Fibroblast of skin of right quadriceps (primary cell): ENCODE data around the gene CFAP20DC.
"Not testable (repeated sequence)": the region's sequence is repeated elsewhere in the genome, so short reads cannot be mapped to it uniquely, and the experiment has no call there.

Source experiments
- DNase-seq: peaks from one replicate; pipeline ENCODE4 v3.0.0-alpha.2; 2013

The CFAP20DC gene

GRCh38 chr3:58864480-58864879, 185.3 kb downstream of the CFAP20DC start:
- no peak for DNase-seq

GRCh38 chr3:58863206-58863605, 186.6 kb downstream of the CFAP20DC start:
- DNase-seq = no peak

GRCh38 chr3:58861551-58861950, 188.3 kb downstream of the CFAP20DC start:
- no peak for DNase-seq

GRCh38 chr3:58858126-58858525, 191.7 kb downstream of the CFAP20DC start:
- no peak for DNase-seq

- DNase-seq = no peak
Observed at GRCh38 chr3:58857402-58857801, 192.4 kb downstream of the CFAP20DC start.

GRCh38 chr3:58848826-58849225, 201.0 kb downstream of the CFAP20DC start:
- no peak for DNase-seq

DNA sequence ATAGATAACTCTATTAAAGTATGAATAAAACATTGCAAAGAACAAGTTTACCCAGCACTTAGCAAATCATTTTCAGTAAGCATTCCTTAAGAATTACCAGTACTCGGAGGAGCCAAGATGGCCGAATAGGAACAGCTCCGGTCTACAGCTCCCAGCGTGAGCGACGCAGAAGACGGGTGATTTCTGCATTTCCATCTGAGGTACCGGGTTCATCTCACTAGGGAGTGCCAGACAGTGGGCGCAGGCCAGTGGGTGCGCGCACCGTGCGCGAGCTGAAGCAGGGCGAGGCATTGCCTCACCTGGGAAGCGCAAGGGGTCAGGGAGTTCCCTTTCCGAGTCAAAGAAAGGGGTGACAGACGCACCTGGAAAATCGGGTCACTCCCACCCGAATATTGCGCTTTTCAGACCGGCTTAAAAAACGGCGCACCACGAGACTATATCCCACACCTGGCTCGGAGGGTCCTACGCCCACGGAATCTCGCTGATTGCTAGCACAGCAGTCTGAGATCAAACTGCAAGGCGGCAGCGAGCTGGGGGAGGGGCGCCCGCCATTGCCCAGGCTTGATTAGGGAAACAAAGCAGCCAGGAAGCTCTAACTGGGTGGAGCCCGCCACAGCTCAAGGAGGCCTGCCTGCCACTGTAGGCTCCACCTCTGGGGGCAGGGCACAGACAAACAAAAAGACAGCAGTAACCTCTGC, 207.6 kb downstream of the CFAP20DC start:
- not testable (repeated sequence) for DNase-seq

GRCh38 chr3:58840949-58841348, 208.9 kb downstream of the CFAP20DC start:
- no peak for DNase-seq

- DNase-seq = no peak
Observed at GRCh38 chr3:58839964-58840363, 209.9 kb downstream of the CFAP20DC start.

DNA sequence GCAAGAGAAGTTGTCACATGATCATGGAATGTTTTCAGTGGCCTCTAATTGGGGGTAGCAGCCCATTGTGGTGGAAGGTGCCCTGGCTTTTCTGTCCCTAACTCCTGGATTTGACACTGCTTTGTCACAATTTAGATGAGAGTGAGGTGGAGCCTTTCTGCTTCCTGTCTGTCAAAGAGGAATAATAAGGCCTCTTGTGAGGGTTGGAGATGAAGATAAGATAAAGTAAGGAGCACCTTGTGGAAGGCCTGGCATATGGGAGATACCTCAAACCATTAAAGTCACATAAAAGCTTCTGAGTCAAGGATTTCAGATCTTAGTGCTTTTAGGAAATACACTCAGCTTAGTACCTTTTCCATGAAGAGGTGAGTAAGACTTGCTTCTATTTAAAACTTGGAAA, 210.6 kb downstream of the CFAP20DC start:
- DNase-seq = no peak

GRCh38 chr3:58837856-58838255, 212.0 kb downstream of the CFAP20DC start:
- DNase-seq = peak; percentile 60

GRCh38 chr3:58837141-58837843, 212.5 kb downstream of the CFAP20DC start:
- no peak for DNase-seq

- peak; percentile 77 for DNase-seq
Observed at GRCh38 chr3:58835086-58835485, 214.7 kb downstream of the CFAP20DC start.

DNA sequence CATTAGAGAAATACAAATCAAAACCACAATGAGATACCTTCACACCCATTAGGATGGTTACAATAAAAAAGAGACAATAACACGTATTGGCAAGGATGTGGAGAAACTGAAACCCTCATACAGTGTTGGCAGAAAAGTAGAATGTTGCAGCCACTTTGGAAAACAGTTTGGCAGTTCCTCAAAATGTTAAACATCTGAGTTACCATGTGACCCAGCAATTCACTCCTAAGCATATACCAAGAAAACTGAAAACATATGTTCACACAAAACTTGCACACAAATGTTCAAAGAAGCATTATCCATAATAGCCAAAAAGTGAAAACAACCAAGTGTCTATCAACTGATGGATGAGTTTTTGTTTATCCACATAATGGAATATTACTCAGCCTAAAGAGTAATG, 216.3 kb downstream of the CFAP20DC start:
- DNase-seq = peak; percentile 36

- no peak for DNase-seq
Observed at GRCh38 chr3:58829321-58830000, 220.4 kb downstream of the CFAP20DC start.

DNA sequence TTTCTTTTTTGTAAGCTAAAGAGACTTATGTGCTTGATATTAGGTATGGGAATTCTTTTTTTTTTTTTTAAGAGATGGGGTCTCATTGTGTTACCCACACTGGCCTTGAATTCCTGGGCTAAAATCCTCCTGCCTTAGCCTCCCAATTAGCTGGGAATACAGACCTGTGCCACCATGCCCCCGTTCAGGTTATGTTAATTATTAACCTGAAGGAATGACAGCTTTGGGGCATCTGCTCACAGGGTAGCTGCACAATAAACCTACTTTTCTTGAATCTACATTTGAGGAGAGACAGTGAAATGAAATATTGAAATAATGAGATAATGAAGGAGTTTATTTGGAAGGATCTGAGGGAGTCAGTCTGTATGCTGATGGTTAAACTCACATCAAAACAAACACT, 225.0 kb downstream of the CFAP20DC start:
- DNase-seq = no peak

- DNase-seq = peak; percentile 62
Observed at GRCh38 chr3:58824285-58824684, 225.5 kb downstream of the CFAP20DC start.

DNA sequence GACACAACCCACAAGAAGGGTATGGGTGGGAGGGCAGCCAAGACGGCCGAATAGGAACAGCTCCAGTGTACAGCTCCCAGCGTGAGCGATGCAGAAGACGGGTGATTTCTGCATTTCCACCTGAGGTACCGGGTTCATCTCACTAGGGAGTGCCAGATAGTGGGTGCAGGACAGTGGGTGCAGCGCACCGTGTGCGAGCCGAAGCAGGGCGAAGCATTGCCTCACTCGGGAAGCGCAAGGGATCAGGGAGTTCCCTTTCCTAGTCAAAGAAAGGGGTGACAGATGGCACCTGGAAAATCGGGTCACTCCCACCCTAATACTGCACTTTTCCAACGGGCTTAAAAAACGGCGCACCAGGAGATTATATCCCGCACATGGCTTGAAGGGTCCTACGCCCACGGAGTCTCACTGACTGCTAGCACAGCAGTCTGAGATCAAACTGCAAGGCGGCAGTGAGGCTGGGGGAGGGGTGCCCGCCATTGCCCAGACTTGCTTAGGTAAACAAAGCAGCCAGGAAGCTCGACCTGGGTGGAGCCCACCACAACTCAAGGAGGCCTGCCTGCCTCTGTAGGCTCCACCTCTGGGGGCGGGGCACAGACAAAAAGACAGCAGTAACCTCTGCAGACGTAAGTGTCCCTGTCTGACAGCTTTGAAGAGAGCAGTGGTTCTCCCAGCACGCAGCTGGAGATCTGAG, 243.1 kb downstream of the CFAP20DC start:
- not testable (repeated sequence) for DNase-seq

- DNase-seq = no peak
Observed at GRCh38 chr3:58804914-58805313, 244.9 kb downstream of the CFAP20DC start.

GRCh38 chr3:58801541-58801940, 248.3 kb downstream of the CFAP20DC start:
- no peak for DNase-seq

GRCh38 chr3:58800940-58801339, 248.9 kb downstream of the CFAP20DC start:
- DNase-seq = no peak

DNA sequence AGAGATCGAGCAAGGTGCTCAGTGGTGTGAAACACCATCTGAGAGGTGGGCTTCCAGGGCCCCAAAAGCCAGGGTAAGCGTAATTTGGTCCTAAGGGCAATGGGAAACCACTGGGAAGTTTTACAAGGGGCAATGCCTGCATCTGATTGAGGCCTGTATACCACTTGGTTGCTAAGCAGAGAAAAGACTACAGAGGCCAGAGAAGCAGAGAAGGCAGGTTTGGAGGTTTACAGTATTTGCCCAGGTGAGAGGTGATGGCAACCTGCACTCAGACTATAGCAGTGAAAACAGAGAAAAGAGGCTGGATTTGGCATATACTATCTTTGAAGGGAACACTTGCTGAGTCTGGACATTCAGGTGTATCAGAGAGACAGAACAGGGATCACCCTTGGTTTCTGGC, 249.8 kb downstream of the CFAP20DC start:
- no peak for DNase-seq

GRCh38 chr3:58799271-58799670, 250.6 kb downstream of the CFAP20DC start:
- DNase-seq = no peak
